ENCODE data around the gene EBF3. TPM values are rescaled to one million over a fixed set of nuclear protein-coding genes. Genes with fewer than 3 reads are reported as not detected.

EBF3 gene
- total RNA-seq, 1 experiment from 2014 or later, result not detected

DNA sequence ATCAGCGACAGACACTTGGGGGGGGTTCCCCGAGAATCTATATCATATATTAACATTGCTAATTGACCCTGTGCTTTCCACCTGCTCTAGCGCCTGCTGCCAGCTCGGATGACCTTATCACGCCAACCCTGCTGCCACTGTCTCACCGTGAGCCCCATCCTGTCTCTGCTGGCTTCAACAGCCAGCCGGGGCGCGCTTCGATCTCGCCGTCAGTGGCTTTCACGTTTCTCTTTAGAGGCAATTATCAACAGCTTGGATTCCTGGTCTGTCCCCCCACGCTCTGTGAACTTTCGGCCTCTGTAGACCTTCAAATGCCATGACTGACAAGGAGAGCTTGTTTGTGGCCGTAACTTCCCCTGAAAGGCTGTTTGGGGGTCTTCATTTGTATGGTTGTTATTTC is 123.0 kb downstream of the EBF3 start:
- H3K36me3 ChIP-seq (ENCODE audit: low read depth), result no peaks in the 10 kb centered on the region
- intact Hi-C loops (cut with micrococcal nuclease; ENCODE audit: unreplicated experiment), result no loop called here
- H3K27ac ChIP-seq, result no peak overlapping the region
- H3K4me3 ChIP-seq, result no peak overlapping the region
- H3K27me3 ChIP-seq (ENCODE audit: insufficient read depth, low read depth), result peaks cover 45% of the 10 kb centered on the region
- no peaks in the 10 kb centered on the region for H3K79me2 ChIP-seq (ENCODE audit: low read depth)
- no peak overlapping the region for H2AFZ ChIP-seq
- ChIA-PET POLR2A (ENCODE audit: unreplicated experiment) (no interaction called here), CTCF (no interaction called here)
- H4K20me1 ChIP-seq (ENCODE audit: insufficient read depth), result no peaks in the 10 kb centered on the region
- no peaks in the 10 kb centered on the region for H3K4me1 ChIP-seq (replicated peaks; ENCODE audit: insufficient read depth)
- no peaks in the 10 kb centered on the region for H3F3A ChIP-seq (ENCODE audit: insufficient read depth, low read depth)
- H3K9me3 ChIP-seq (ENCODE audit: insufficient read depth, low read depth), result no peaks in the 10 kb centered on the region
- DNase-seq, result no peak
- H3K9me2 ChIP-seq (ENCODE audit: insufficient read depth), result no peaks in the 10 kb centered on the region
- TF ChIP-seq EZH2 (IDR thresholded peaks at IDR 0.05; ENCODE audit: low read depth), result no peak
- TF ChIP-seq, protein P1, sequence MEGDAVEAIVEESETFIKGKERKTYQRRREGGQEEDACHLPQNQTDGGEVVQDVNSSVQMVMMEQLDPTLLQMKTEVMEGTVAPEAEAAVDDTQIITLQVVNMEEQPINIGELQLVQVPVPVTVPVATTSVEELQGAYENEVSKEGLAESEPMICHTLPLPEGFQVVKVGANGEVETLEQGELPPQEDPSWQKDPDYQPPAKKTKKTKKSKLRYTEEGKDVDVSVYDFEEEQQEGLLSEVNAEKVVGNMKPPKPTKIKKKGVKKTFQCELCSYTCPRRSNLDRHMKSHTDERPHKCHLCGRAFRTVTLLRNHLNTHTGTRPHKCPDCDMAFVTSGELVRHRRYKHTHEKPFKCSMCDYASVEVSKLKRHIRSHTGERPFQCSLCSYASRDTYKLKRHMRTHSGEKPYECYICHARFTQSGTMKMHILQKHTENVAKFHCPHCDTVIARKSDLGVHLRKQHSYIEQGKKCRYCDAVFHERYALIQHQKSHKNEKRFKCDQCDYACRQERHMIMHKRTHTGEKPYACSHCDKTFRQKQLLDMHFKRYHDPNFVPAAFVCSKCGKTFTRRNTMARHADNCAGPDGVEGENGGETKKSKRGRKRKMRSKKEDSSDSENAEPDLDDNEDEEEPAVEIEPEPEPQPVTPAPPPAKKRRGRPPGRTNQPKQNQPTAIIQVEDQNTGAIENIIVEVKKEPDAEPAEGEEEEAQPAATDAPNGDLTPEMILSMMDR (conservative IDR thresholded peaks at IDR 0.05), result no peak
- BruUV-seq (replicated peaks), result no TSS peak
- H3K4me2 ChIP-seq, result no peak overlapping the region

DNA sequence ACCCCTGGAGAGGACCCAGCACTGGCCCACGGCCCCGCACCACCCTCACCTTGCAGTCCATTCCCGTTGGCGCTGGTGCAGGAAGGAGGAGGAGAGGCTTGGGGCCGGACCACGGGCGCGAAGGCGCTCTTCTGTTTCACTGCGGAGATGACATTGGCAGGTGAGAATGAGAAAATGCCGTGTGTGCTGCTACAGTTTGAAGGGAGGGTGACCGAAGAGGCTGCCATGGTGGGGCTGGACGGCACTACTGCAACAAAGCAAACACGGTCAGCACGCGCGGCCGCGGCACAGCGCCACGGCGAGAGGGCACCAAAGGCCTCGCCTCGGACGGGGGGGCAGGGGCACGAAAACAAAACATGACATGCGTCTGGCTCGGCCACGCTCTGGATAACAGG is 123.9 kb downstream of the EBF3 start:
- TF ChIP-seq EZH2 (IDR thresholded peaks at IDR 0.05; ENCODE audit: low read depth), result no peak
- TF ChIP-seq, protein P1 (conservative IDR thresholded peaks at IDR 0.05), result no peak
- no TSS peak for BruUV-seq (replicated peaks)

DNA sequence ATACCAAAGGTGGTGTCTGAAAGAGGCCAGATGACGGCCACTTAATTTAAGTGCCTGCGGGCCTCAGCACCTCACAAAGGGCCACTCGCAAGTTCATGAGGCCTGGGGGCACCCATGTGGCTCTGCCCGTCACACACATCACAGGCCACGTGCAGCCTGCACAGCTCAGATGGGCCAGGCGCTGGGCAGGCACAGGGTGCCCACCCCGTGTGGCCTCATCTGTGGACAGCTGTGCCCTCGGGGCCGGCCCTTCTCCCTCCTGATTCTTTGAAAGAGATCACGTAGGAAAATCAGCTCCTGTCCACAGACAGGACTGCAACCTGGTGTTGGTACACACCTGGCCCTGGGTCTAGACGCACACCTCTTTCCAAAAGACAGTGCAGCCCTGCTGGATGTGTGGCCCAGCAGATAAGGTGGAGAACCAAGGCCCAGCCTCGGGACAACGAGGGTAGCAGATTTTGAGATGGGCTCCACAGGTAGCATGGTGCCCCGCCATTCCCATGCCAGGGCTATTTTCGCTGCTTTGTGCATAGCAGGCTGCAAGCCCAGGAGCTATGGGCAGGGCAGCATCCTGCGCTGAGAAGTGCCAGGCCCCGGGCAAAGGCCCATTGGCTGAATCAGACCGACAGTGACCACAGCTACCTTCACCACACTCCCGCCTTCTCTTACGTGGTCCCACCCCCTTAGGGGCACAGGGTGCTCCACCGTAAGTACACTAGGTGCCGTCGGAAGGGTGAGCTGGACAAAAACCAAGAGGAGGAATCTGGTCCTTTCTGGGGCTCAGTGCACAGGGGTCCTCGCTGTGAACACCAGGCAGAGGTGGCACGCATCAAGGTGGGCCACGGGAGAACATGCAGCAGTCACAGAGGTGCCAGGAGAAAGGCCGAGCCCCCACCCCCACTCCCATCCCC is 124.5 kb downstream of the EBF3 start:
- no peak for DNase-seq
- POLR2A ChIA-PET (ENCODE audit: unreplicated experiment), result no interaction called here
- Histone ChIP-seq H3K27me3 (ENCODE audit: insufficient read depth, low read depth) (peaks cover 47% of the 10 kb centered on the region), H3K79me2 (ENCODE audit: low read depth) (no peaks in the 10 kb centered on the region), H4K20me1 (ENCODE audit: insufficient read depth) (no peaks in the 10 kb centered on the region), H3K4me2 (no peak overlapping the region), H3K9me3 (ENCODE audit: insufficient read depth, low read depth) (no peaks in the 10 kb centered on the region), H3K4me1 (replicated peaks; ENCODE audit: insufficient read depth) (no peaks in the 10 kb centered on the region), H2AFZ (no peak overlapping the region), H3F3A (ENCODE audit: insufficient read depth, low read depth) (no peaks in the 10 kb centered on the region), H3K4me3 (no peak overlapping the region), H3K9me2 (ENCODE audit: insufficient read depth) (no peaks in the 10 kb centered on the region), H3K27ac (no peak overlapping the region), H3K36me3 (ENCODE audit: low read depth) (no peaks in the 10 kb centered on the region)
- TF ChIP-seq, protein P1 (conservative IDR thresholded peaks at IDR 0.05), result no peak
- intact Hi-C loops (cut with micrococcal nuclease; ENCODE audit: unreplicated experiment), result no loop called here
- no TSS peak for BruUV-seq (replicated peaks)
- CTCF ChIA-PET, result no interaction called here

More for the DNA sequence above, 123.9 kb downstream of the EBF3 start:
- Histone ChIP-seq H2AFZ (no peak overlapping the region), H3K79me2 (ENCODE audit: low read depth) (no peaks in the 10 kb centered on the region), H4K20me1 (ENCODE audit: insufficient read depth) (no peaks in the 10 kb centered on the region), H3K9me3 (ENCODE audit: insufficient read depth, low read depth) (no peaks in the 10 kb centered on the region), H3K4me2 (no peak overlapping the region), H3K27me3 (ENCODE audit: insufficient read depth, low read depth) (peaks cover 47% of the 10 kb centered on the region), H3K36me3 (ENCODE audit: low read depth) (no peaks in the 10 kb centered on the region), H3F3A (ENCODE audit: insufficient read depth, low read depth) (no peaks in the 10 kb centered on the region), H3K9me2 (ENCODE audit: insufficient read depth) (no peaks in the 10 kb centered on the region), H3K4me3 (no peak overlapping the region), H3K27ac (no peak overlapping the region), H3K4me1 (replicated peaks; ENCODE audit: insufficient read depth) (no peaks in the 10 kb centered on the region)
- CTCF ChIA-PET, result no interaction called here
- DNase-seq, result no peak
- intact Hi-C loops (cut with micrococcal nuclease; ENCODE audit: unreplicated experiment), result no loop called here
- POLR2A ChIA-PET (ENCODE audit: unreplicated experiment), result no interaction called here

All from PC-9 (cell line).